Measurements from ENCODE around the gene ZBTB8B. TPM values are rescaled to one million over a fixed set of nuclear protein-coding genes. Genes with fewer than 3 reads are reported as not detected.

The ZBTB8B gene
- total RNA-seq: not detected in 2 replicates

GRCh38 chr1:32464716-32465577 lies at the start of gene ZBTB8B:
Gene ZBTB8B (plus strand): TSS chr1:32465072. CDS start chr1:32470625, 5,553 bp downstream.

Other genes starting within 250 kb of the ZBTB8B start
- gene TMEM234, start 242.7 kb upstream of the ZBTB8B start, total RNA-seq: 7.2 and 13.5 TPM in 2 replicates
- 421 and 448 TPM in 2 replicates for gene EIF3I, start 242.7 kb upstream of the ZBTB8B start, total RNA-seq
- gene FAM167B, start 217.8 kb upstream of the ZBTB8B start, total RNA-seq: not detected in 2 replicates
- gene LCK, start 213.8 kb upstream of the ZBTB8B start, total RNA-seq: 0.84 and 0.86 TPM in 2 replicates
- 70.8 and 91.0 TPM in 2 replicates for gene HDAC1, start 173.0 kb upstream of the ZBTB8B start, total RNA-seq
- gene MARCKSL1, start 128.8 kb upstream of the ZBTB8B start, total RNA-seq: 11.9 and 18.0 TPM in 2 replicates
- gene FAM229A, start 102.6 kb upstream of the ZBTB8B start, total RNA-seq: 1.2 and 1.5 TPM in 2 replicates
- not detected in 2 replicates for gene TSSK3, start 102.5 kb upstream of the ZBTB8B start, total RNA-seq
- 34.3 and 51.9 TPM in 2 replicates for gene BSDC1, start 70.6 kb upstream of the ZBTB8B start, total RNA-seq
- gene ZBTB8A, start 74.4 kb downstream of the ZBTB8B start, total RNA-seq: 4.1 and 4.9 TPM in 2 replicates
- 37.7 and 46.8 TPM in 2 replicates for gene ZBTB8OS, start 185.5 kb downstream of the ZBTB8B start, total RNA-seq
- 85.1 and 112 TPM in 2 replicates for gene RBBP4, start 186.1 kb downstream of the ZBTB8B start, total RNA-seq
- 6.2 and 8.7 TPM in 2 replicates for gene SYNC, start 237.7 kb downstream of the ZBTB8B start, total RNA-seq

All from hair follicular keratinocyte (primary cell).